ENCODE results near the gene CPNE4.
"Not testable (repeated sequence)": the region's sequence is repeated elsewhere in the genome, so short reads cannot be mapped to it uniquely, and the experiment has no call there.

CPNE4 gene

GRCh38 chr3:132001999-132002398, 32.8 kb downstream of the CPNE4 start:
- no peaks in the 10 kb centered on the region for H3K4me1 Mint-ChIP-seq (ENCODE audit: low read depth)
- H3K27ac Mint-ChIP-seq, result no peak overlapping the region
- H3K36me3 Mint-ChIP-seq (ENCODE audit: low read depth), result no peaks in the 10 kb centered on the region
- no peak overlapping the region for H3K4me3 Mint-ChIP-seq
- H3K27me3 Mint-ChIP-seq, result peaks cover 6% of the 10 kb centered on the region
- H3K9me3 Mint-ChIP-seq, result no peaks in the 10 kb centered on the region

GRCh38 chr3:132001036-132001435, 33.8 kb downstream of the CPNE4 start:
- H3K36me3 Mint-ChIP-seq (ENCODE audit: low read depth), result no peaks in the 10 kb centered on the region
- H3K4me3 Mint-ChIP-seq, result no peak overlapping the region
- H3K9me3 Mint-ChIP-seq, result no peaks in the 10 kb centered on the region
- H3K4me1 Mint-ChIP-seq (ENCODE audit: low read depth), result no peaks in the 10 kb centered on the region
- H3K27ac Mint-ChIP-seq, result no peak overlapping the region
- H3K27me3 Mint-ChIP-seq, result peaks cover 9% of the 10 kb centered on the region

GRCh38 chr3:131998027-131998426, 36.8 kb downstream of the CPNE4 start:
- Mint-ChIP-seq H3K9me3 (no peaks in the 10 kb centered on the region), H3K4me3 (no peak overlapping the region), H3K27me3 (peaks cover 11% of the 10 kb centered on the region), H3K4me1 (ENCODE audit: low read depth) (no peaks in the 10 kb centered on the region), H3K27ac (no peak overlapping the region), H3K36me3 (ENCODE audit: low read depth) (no peaks in the 10 kb centered on the region)

- H3K27ac Mint-ChIP-seq, result no peak overlapping the region
- H3K27me3 Mint-ChIP-seq, result peaks cover 8% of the 10 kb centered on the region
- peaks cover 6% of the 10 kb centered on the region for H3K9me3 Mint-ChIP-seq
- no peak overlapping the region for H3K4me3 Mint-ChIP-seq
- no peaks in the 10 kb centered on the region for H3K36me3 Mint-ChIP-seq (ENCODE audit: low read depth)
- no peaks in the 10 kb centered on the region for H3K4me1 Mint-ChIP-seq (ENCODE audit: low read depth)
These were observed 38.9 kb downstream of the CPNE4 start for GRCh38 chr3:131995891-131996290.

GRCh38 chr3:131989318-131989717, 45.5 kb downstream of the CPNE4 start:
- Mint-ChIP-seq H3K4me1 (ENCODE audit: low read depth) (no peaks in the 10 kb centered on the region), H3K27me3 (no peaks in the 10 kb centered on the region), H3K4me3 (no peak overlapping the region), H3K9me3 (peaks cover 7% of the 10 kb centered on the region), H3K36me3 (ENCODE audit: low read depth) (no peaks in the 10 kb centered on the region), H3K27ac (no peak overlapping the region)

- no peaks in the 10 kb centered on the region for H3K36me3 Mint-ChIP-seq (ENCODE audit: low read depth)
- H3K4me1 Mint-ChIP-seq (ENCODE audit: low read depth), result no peaks in the 10 kb centered on the region
- H3K9me3 Mint-ChIP-seq, result peaks cover 7% of the 10 kb centered on the region
- no peak overlapping the region for H3K4me3 Mint-ChIP-seq
- no peaks in the 10 kb centered on the region for H3K27me3 Mint-ChIP-seq
- H3K27ac Mint-ChIP-seq, result no peak overlapping the region
These were observed 46.6 kb downstream of the CPNE4 start for GRCh38 chr3:131988209-131988608.

- no peaks in the 10 kb centered on the region for H3K27me3 Mint-ChIP-seq
- no peaks in the 10 kb centered on the region for H3K4me1 Mint-ChIP-seq (ENCODE audit: low read depth)
- H3K4me3 Mint-ChIP-seq, result no peak overlapping the region
- H3K9me3 Mint-ChIP-seq, result no peaks in the 10 kb centered on the region
- no peak overlapping the region for H3K27ac Mint-ChIP-seq
- H3K36me3 Mint-ChIP-seq (ENCODE audit: low read depth), result no peaks in the 10 kb centered on the region
These were observed 51.1 kb downstream of the CPNE4 start for GRCh38 chr3:131983689-131984088.

GRCh38 chr3:131981323-131981722, 53.5 kb downstream of the CPNE4 start:
- Mint-ChIP-seq H3K4me1 (ENCODE audit: low read depth) (no peaks in the 10 kb centered on the region), H3K27me3 (no peaks in the 10 kb centered on the region), H3K9me3 (peaks cover 3% of the 10 kb centered on the region), H3K27ac (no peak overlapping the region), H3K36me3 (ENCODE audit: low read depth) (no peaks in the 10 kb centered on the region), H3K4me3 (no peak overlapping the region)

GRCh38 chr3:131976448-131976847, 58.4 kb downstream of the CPNE4 start:
- no peak overlapping the region for H3K27ac Mint-ChIP-seq
- no peaks in the 10 kb centered on the region for H3K27me3 Mint-ChIP-seq
- no peaks in the 10 kb centered on the region for H3K4me1 Mint-ChIP-seq (ENCODE audit: low read depth)
- no peak overlapping the region for H3K4me3 Mint-ChIP-seq
- no peaks in the 10 kb centered on the region for H3K36me3 Mint-ChIP-seq (ENCODE audit: low read depth)
- H3K9me3 Mint-ChIP-seq, result peaks cover 3% of the 10 kb centered on the region

- Mint-ChIP-seq H3K4me3 (no peak overlapping the region), H3K9me3 (peaks cover 3% of the 10 kb centered on the region), H3K27me3 (no peaks in the 10 kb centered on the region), H3K4me1 (ENCODE audit: low read depth) (no peaks in the 10 kb centered on the region), H3K36me3 (ENCODE audit: low read depth) (no peaks in the 10 kb centered on the region), H3K27ac (no peak overlapping the region)
These were observed 59.8 kb downstream of the CPNE4 start for GRCh38 chr3:131975047-131975446.

- no peaks in the 10 kb centered on the region for H3K4me1 Mint-ChIP-seq (ENCODE audit: low read depth)
- no peak overlapping the region for H3K4me3 Mint-ChIP-seq
- H3K36me3 Mint-ChIP-seq (ENCODE audit: low read depth), result no peaks in the 10 kb centered on the region
- no peaks in the 10 kb centered on the region for H3K27me3 Mint-ChIP-seq
- H3K9me3 Mint-ChIP-seq, result peaks cover 3% of the 10 kb centered on the region
- no peak overlapping the region for H3K27ac Mint-ChIP-seq
These were observed 61.1 kb downstream of the CPNE4 start for GRCh38 chr3:131973731-131974130.

- no peaks in the 10 kb centered on the region for H3K36me3 Mint-ChIP-seq (ENCODE audit: low read depth)
These were observed 62.3 kb downstream of the CPNE4 start for GRCh38 chr3:131972550-131972949.

GRCh38 chr3:131972091-131972490, 62.7 kb downstream of the CPNE4 start:
- Mint-ChIP-seq H3K4me1 (ENCODE audit: low read depth) (no peaks in the 10 kb centered on the region), H3K36me3 (ENCODE audit: low read depth) (no peaks in the 10 kb centered on the region), H3K27ac (no peak overlapping the region), H3K27me3 (no peaks in the 10 kb centered on the region), H3K9me3 (peaks cover 5% of the 10 kb centered on the region), H3K4me3 (no peak overlapping the region)

More at GRCh38 chr3:131972550-131972949, 62.3 kb downstream of the CPNE4 start:
- H3K27me3 Mint-ChIP-seq, result no peaks in the 10 kb centered on the region
- H3K27ac Mint-ChIP-seq, result no peak overlapping the region
- no peak overlapping the region for H3K4me3 Mint-ChIP-seq
- H3K9me3 Mint-ChIP-seq, result peaks cover under 1% of the 10 kb centered on the region
- no peaks in the 10 kb centered on the region for H3K4me1 Mint-ChIP-seq (ENCODE audit: low read depth)

- not testable (repeated sequence) for H3K4me3 Mint-ChIP-seq, H3K27me3 Mint-ChIP-seq
These were observed 71.4 kb downstream of the CPNE4 start for GRCh38 chr3:131963442-131963841.

GRCh38 chr3:131962982-131963381, 71.8 kb downstream of the CPNE4 start:
- peaks cover 18% of the 10 kb centered on the region for H3K9me3 Mint-ChIP-seq
- H3K4me3 Mint-ChIP-seq, result no peak overlapping the region
- H3K4me1 Mint-ChIP-seq (ENCODE audit: low read depth), result no peaks in the 10 kb centered on the region
- no peaks in the 10 kb centered on the region for H3K36me3 Mint-ChIP-seq (ENCODE audit: low read depth)
- no peak overlapping the region for H3K27ac Mint-ChIP-seq
- H3K27me3 Mint-ChIP-seq, result no peaks in the 10 kb centered on the region

More at GRCh38 chr3:131963442-131963841, 71.4 kb downstream of the CPNE4 start:
- H3K27ac Mint-ChIP-seq; H3K4me1 Mint-ChIP-seq (ENCODE audit: low read depth); H3K36me3 Mint-ChIP-seq (ENCODE audit: low read depth): not testable (repeated sequence)
- peaks cover 18% of the 10 kb centered on the region for H3K9me3 Mint-ChIP-seq

- Mint-ChIP-seq H3K4me3 (no peak overlapping the region), H3K27ac (no peak overlapping the region), H3K36me3 (ENCODE audit: low read depth) (no peaks in the 10 kb centered on the region), H3K9me3 (peaks cover 2% of the 10 kb centered on the region), H3K4me1 (ENCODE audit: low read depth) (no peaks in the 10 kb centered on the region), H3K27me3 (no peaks in the 10 kb centered on the region)
These were observed 74.5 kb downstream of the CPNE4 start for GRCh38 chr3:131960324-131960723.

All from stimulated activated naive CD8-positive, alpha-beta T cell treated with anti-CD3 and anti-CD28 coated beads, Interleukin-15, Interleukin-2, amounts not matched to agents 100 ng/mL and 50 ng/mL, for 24 hours (primary cell).